H1 (cell line): ENCODE data around the gene TLE4. TPM values are rescaled to one million over a fixed set of nuclear protein-coding genes. Genes with fewer than 3 reads are reported as not detected.

Source experiments
- BACH1 ChIP-seq: IDR thresholded peaks from 2 replicates; pipeline ENCODE4 v1.6.1; 2012; ENCODE audit warnings: low read length, improper control_type of control experiment
- CBX8 ChIP-seq: fragments of 300-800, 300-1000 bp; sonication (generic); IDR thresholded peaks from 2 replicates; pipeline ENCODE4 v1.7.1; 2016; ENCODE audit warnings: low read depth, low read length, borderline replicate concordance
- CHD1 ChIP-seq: IDR thresholded peaks from 2 replicates; pipeline ENCODE4 v1.6.1; 2012; ENCODE audit warnings: low read depth, low read length, improper control_type of control experiment
- EGR1 ChIP-seq: IDR thresholded peaks from 2 replicates; pipeline ENCODE4 v1.6.1; 2011; ENCODE audit warnings: low read depth, low read length, borderline replicate concordance
- POLR2A ChIP-seq, 2 experiments: IDR thresholded peaks; 1 replicate in 1 of 2; 2 replicates in 1 of 2; pipeline ENCODE4 v1.6.1; 2011; ENCODE audit warnings: low read depth in 2 of 2, low read length in 2 of 2, mild to moderate bottlenecking in 2 of 2; ENCODE audit errors: control extremely low read depth in 1 of 2
- SIRT6 ChIP-seq: IDR thresholded peaks from one replicate; pipeline ENCODE4 v1.7.1; 2012; ENCODE audit warnings: low read length, inconsistent platforms
- SP4 ChIP-seq: IDR thresholded peaks from 2 replicates; pipeline ENCODE4 v1.6.1; 2012; ENCODE audit warnings: low read length, inconsistent platforms
- TEAD4 ChIP-seq: IDR thresholded peaks from 2 replicates; pipeline ENCODE4 v1.6.1; 2012; ENCODE audit warnings: low read depth, low read length, inconsistent platforms, mixed read lengths
- YY1 ChIP-seq: IDR thresholded peaks from 2 replicates; pipeline ENCODE4 v1.6.1; 2011; ENCODE audit warnings: low read depth, mild to moderate bottlenecking, low read length
- ZNF274 ChIP-seq: IDR thresholded peaks from 2 replicates; pipeline ENCODE4 v1.7.0; 2012; ENCODE audit warnings: low read length, borderline replicate concordance; ENCODE audit errors: extremely low read depth
- polyA plus RNA-seq, 7 experiments: library from polyadenylated mRNA; depleted of rRNA in 3 of 7; stranded (reverse) in 5 of 7; unstranded in 2 of 7; fragments of >200 nt in 5 of 7; fragments of 200-250 nt in 2 of 7; gene quantifications; 1 replicate in 5 of 7; 2 replicates in 1 of 7; 4 replicates in 1 of 7; pipeline versions ENCODE4 v1.2.1 to v1.2.3, GENCODE V29; 2011 to 2013; ENCODE audit warnings: missing spikeins in 2 of 7, mixed read lengths in 2 of 7
- total RNA-seq: library from RNA; stranded (reverse); fragmentation: NEBNext Ultra II Directional; extraction: Animal tissue kit (Norgen Biotek cat#: 25700); gene quantifications from 2 replicates; pipeline ENCODE4 v1.2.1, GENCODE V29; 2021
- TF ChIP-seq, protein P1 (sequence below): IDR thresholded peaks from 2 replicates; pipeline ENCODE4 v1.6.1; 2012; ENCODE audit warnings: inconsistent platforms

Gene TLE4
- total and polyA plus RNA-seq, 2 of the 8 experiments (the other 6 are each of a cell fraction or from before 2014, with no cell fraction given): 32.4 to 36.9 TPM

DNA sequence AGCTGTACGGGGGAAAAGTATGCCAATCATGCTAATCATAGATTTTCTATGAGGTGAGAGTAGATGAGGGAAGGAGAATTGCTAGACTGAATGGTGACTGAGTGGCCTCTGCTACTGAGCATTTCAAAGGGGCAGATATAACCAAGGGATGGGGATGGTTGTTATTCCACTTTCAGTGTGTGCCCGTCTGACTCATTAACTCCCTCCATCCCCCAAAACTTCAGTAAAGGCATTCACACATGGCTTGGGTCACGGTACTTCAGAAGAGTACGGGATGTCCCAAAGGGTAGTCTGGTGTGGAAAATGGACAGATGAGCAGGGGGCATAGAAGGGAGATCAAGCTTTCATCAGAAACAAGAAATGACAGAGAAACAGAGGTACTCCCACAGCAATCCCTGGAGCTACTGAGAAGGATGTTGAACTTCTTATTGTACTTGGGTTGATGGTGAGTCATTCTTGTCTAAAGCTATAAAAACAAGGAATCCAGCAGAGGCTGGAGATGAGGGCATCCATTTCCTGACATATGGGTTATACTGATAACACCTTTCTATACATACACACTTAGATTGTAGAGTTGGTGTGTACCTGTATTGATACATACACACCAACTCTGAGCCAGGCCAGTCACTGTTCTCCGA lies 8.9 kb upstream of the TLE4 start (continued):
- TF ChIP-seq, protein P1, sequence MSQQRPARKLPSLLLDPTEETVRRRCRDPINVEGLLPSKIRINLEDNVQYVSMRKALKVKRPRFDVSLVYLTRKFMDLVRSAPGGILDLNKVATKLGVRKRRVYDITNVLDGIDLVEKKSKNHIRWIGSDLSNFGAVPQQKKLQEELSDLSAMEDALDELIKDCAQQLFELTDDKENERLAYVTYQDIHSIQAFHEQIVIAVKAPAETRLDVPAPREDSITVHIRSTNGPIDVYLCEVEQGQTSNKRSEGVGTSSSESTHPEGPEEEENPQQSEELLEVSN: no peak
- TF ChIP-seq YY1: no peak
- TF ChIP-seq POLR2A (IDR thresholded peaks at IDR 0.05; ENCODE audit: control extremely low read depth in 1 of 2, low read depth in 2 of 2, low read length in 2 of 2): no peak
- no peak for TF ChIP-seq CBX8
- no peak for TF ChIP-seq EGR1
- TF ChIP-seq SP4: no peak
- no peak for TF ChIP-seq TEAD4
- no peak for TF ChIP-seq ZNF274
- TF ChIP-seq SIRT6: no peak
- TF ChIP-seq BACH1: no peak
- TF ChIP-seq CHD1: no peak
